ENCODE data around the gene SLX4IP.
A peak's percentile ranks its signal among the peaks of the same experiment; 100 is the strongest.

Gene SLX4IP

DNA sequence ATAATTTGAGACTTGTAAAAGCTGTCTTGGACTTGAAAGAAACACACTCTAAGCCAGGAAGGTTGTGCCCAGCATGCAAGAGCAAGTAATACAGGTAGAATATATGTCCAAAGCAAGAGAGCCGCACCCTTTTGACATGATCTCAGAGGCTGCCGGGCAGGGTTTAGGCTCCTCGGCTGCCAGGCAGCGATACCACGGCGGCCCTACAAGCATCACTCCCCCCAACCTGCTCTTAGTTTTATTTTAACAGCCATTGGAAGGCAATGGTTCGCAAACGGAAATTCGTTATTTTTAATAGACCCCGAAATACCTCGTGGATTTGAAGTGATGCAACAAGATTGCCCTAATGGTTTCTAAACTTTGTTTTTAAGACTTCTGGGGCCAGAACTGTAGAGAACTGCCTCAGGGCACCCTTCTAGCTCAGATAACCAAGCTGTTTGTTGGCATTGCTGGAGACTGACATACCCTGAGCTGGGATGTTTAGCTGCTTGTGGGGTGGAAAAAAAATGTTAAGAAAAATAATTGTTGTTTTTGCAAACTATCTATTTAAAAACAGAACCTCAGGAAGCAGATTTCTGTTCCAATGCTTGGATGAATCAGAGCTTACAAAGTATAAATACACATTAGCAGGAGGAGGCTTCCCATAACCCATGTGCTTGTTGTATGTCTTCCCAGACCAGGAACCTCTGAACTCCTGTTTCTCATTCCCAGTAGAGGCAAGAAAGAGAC is 199.7 kb downstream of the SLX4IP start:
- TF ChIP-seq POLR2AphosphoS5 (IDR thresholded peaks at IDR 0.05; ENCODE audit: low read depth, low read length) = no peak
- TF ChIP-seq SIN3A (IDR thresholded peaks at IDR 0.05; ENCODE audit: borderline replicate concordance, insufficient read depth, low read length) = no peak
- TF ChIP-seq TAF1 (IDR thresholded peaks at IDR 0.05; ENCODE audit: borderline replicate concordance, insufficient read depth, low read length) = no peak
- TF ChIP-seq FOXP2 (optimal IDR thresholded peaks at IDR 0.05; ENCODE audit: borderline replicate concordance, extremely low read depth, extremely low read length, insufficient read depth) = no peak
- TF ChIP-seq REST (IDR thresholded peaks at IDR 0.05; ENCODE audit: insufficient read depth in 1 of 2, low read depth in 2 of 2, low read length in 2 of 2) = no peak

GRCh38 chr20:10635476-10636208 is 200.5 kb downstream of the SLX4IP start:
- no peak for TF ChIP-seq REST (IDR thresholded peaks at IDR 0.05; ENCODE audit: insufficient read depth in 1 of 2, low read depth in 2 of 2, low read length in 2 of 2)
- no peak for TF ChIP-seq POLR2AphosphoS5 (IDR thresholded peaks at IDR 0.05; ENCODE audit: low read depth, low read length)
- no peak for TF ChIP-seq FOXP2 (optimal IDR thresholded peaks at IDR 0.05; ENCODE audit: borderline replicate concordance, extremely low read depth, extremely low read length, insufficient read depth)
- TF ChIP-seq TAF1 (IDR thresholded peaks at IDR 0.05; ENCODE audit: borderline replicate concordance, insufficient read depth, low read length) = no peak
- no peak for TF ChIP-seq SIN3A (IDR thresholded peaks at IDR 0.05; ENCODE audit: borderline replicate concordance, insufficient read depth, low read length)

DNA sequence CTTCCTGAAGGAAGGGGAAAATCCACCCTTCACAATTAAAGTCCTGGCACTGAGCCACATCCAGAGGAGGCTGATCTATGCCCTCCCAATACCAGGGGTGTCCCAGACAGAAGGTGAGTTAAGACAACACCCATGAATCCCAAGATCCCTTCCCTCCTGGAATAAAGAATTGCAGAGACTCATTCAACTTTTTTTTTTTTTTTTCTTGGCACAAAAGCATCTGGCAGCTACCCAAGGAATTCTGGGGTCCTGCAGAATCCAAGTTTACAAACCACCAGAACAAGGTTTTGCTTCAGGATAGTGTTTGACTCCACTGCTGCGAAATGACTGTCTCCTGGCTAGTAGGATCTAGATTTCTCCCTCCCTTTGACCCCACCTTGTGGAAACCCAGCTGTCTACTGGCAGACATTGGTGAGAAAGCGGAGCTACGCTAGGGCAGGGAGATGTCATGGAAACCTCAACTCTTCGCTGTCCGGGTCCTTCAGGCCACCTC is 201.3 kb downstream of the SLX4IP start:
- TF ChIP-seq FOXP2 (optimal IDR thresholded peaks at IDR 0.05; ENCODE audit: borderline replicate concordance, extremely low read depth, extremely low read length, insufficient read depth) (no peak), POLR2AphosphoS5 (IDR thresholded peaks at IDR 0.05; ENCODE audit: low read depth, low read length) (no peak), TAF1 (IDR thresholded peaks at IDR 0.05; ENCODE audit: borderline replicate concordance, insufficient read depth, low read length) (no peak), REST (IDR thresholded peaks at IDR 0.05; ENCODE audit: insufficient read depth in 1 of 2, low read depth in 2 of 2, low read length in 2 of 2) (no peak), SIN3A (IDR thresholded peaks at IDR 0.05; ENCODE audit: borderline replicate concordance, insufficient read depth, low read length) (no peak)

DNA sequence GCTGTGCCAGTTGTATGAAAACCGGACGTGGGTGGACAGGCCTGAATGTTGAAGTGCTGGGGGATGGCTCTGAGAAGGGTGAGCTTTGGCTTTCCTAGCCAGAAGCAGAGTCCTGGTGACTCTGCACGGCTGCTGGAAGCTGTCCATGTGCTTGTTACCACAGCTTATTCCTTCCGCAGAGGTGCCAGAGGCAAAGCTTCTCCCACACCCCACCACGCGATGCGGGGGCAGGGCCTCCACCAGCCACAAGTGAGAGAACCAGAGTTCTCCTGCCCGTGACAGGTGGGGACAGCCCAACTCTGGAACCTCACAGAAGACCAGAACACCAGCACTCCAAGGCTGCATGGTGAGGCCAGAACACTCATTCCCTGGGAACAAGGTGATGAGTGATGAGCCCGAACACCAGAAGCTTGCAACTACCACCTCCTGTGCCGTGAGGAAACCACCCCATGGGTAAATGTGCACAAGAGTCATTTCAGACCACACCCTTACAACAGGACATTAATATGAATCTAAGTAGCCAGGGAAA is 202.0 kb downstream of the SLX4IP start:
- 0 out of 4 replicates have a peak, but pooled peaks of 1 of the 2 experiments have one; percentile 8 for TF ChIP-seq REST (IDR thresholded peaks at IDR 0.05; ENCODE audit: insufficient read depth in 1 of 2, low read depth in 2 of 2, low read length in 2 of 2)
- TF ChIP-seq POLR2AphosphoS5 (IDR thresholded peaks at IDR 0.05; ENCODE audit: low read depth, low read length) = no peak
- TF ChIP-seq SIN3A (IDR thresholded peaks at IDR 0.05; ENCODE audit: borderline replicate concordance, insufficient read depth, low read length) = no peak
- TF ChIP-seq FOXP2 (optimal IDR thresholded peaks at IDR 0.05; ENCODE audit: borderline replicate concordance, extremely low read depth, extremely low read length, insufficient read depth) = peak; percentile 20
- TF ChIP-seq TAF1 (IDR thresholded peaks at IDR 0.05; ENCODE audit: borderline replicate concordance, insufficient read depth, low read length) = no peak

All from PFSK-1 (cell line).